Activated CD4-positive, alpha-beta T cell treated with anti-CD3 and anti-CD28 coated beads for 36 hours (primary cell): Measurements from ENCODE around the gene IRX5. TPM values are rescaled to one million over a fixed set of nuclear protein-coding genes. Genes with fewer than 3 reads are reported as not detected.

Source experiments
- ATAC-seq: fragments of 200-7000 bp; cut with Tn5 transposase; one replicate; pipeline ENCODE4 v1.10.0; 2021; ENCODE audit warnings: mild to moderate bottlenecking, moderate library complexity
- CTCF ChIA-PET: fragments of 350-600 bp; sonication (Branson Sonifier 250); formaldehyde crosslinking; loops from one replicate; lab custom pipeline; 2021; ENCODE audit warnings: antibody characterized with exemption; lab: Charles Lee
- POLR2A ChIA-PET: fragments of 350-600 bp; sonication (Branson Sonifier 250); formaldehyde crosslinking; loops from one replicate; lab custom pipeline; 2021; ENCODE audit warnings: antibody characterized with exemption, inconsistent platforms; lab: Charles Lee
- DNase-seq: peaks from one replicate; pipeline ENCODE4 v3.0.0-alpha.2; 2020
- H3K27ac Mint-ChIP-seq: one replicate; pipeline ENCODE4 v1.8.0; 2021; ENCODE audit warnings: mixed read lengths
- H3K27me3 Mint-ChIP-seq: one replicate; pipeline ENCODE4 v1.8.0; 2021; ENCODE audit warnings: mixed read lengths
- H3K36me3 Mint-ChIP-seq: one replicate; pipeline ENCODE4 v1.8.0; 2021; ENCODE audit warnings: low read depth, mixed read lengths
- H3K4me1 Mint-ChIP-seq: one replicate; pipeline ENCODE4 v1.8.0; 2021; ENCODE audit warnings: mixed read lengths
- H3K4me3 Mint-ChIP-seq: one replicate; pipeline ENCODE4 v1.8.0; 2021; ENCODE audit warnings: mild to moderate bottlenecking, moderate library complexity, mixed read lengths
- H3K9me3 Mint-ChIP-seq: one replicate; pipeline ENCODE4 v1.8.0; 2021; ENCODE audit warnings: low read depth, mixed read lengths
- intact Hi-C, 2 experiments: fragments of 100-400 bp; cut with DNase I in 1 of 2; cut with micrococcal nuclease in 1 of 2; formaldehyde crosslinking; loops; one replicate each; pipeline versions ENCODE4 v1.14.2 to v1.15.1; 2022 to 2024; cut with DNase I, micrococcal nuclease
- total RNA-seq, 2 experiments: library from RNA; stranded (reverse); gene quantifications; one replicate each; pipeline ENCODE4 v1.2.3, GENCODE V29; 2021

IRX5 gene
- not detected for total RNA-seq

GRCh38 chr16:54930005-54930868 is at the start of gene IRX5:
Gene IRX5, plus strand, starts transcription at chr16:54930865. Its CDS starts 334 bp downstream, at chr16:54931199.
- CTCF ChIA-PET, result interaction anchor here (0.7 kb wide), 1 partner anchor 629 kb away, joined by 3 read pairs; no protein-coding TSS in a partner anchor
- peak within 1 kb of the TSS; percentile 62 for H3K27ac Mint-ChIP-seq
- H3K4me1 Mint-ChIP-seq, result peaks cover 32% of the 10 kb centered on the region
- H3K4me3 Mint-ChIP-seq, result peak within 1 kb of the TSS; percentile 72
- H3K9me3 Mint-ChIP-seq, result no peaks in the 10 kb centered on the region
- H3K27me3 Mint-ChIP-seq, result peaks cover 62% of the 10 kb centered on the region
- DNase-seq (peak; percentile 78), ATAC-seq (peak; percentile 6)
- H3K36me3 Mint-ChIP-seq, result peaks cover 2% of the 10 kb centered on the region
- POLR2A ChIA-PET, result no interaction called here
- intact Hi-C loops, result loop anchor here in 1 of 2 experiments (2.0 to 10.0 kb wide), 5 partner anchors 978 to 1383 kb away; no protein-coding TSS in a partner anchor

- ATAC-seq, result no peak
- CTCF ChIA-PET, result interaction anchor here (0.7 kb wide), 1 partner anchor 528 kb away, joined by 3 read pairs; no protein-coding TSS in a partner anchor
- Mint-ChIP-seq H3K4me1 (no peaks in the 10 kb centered on the region), H3K9me3 (peaks cover 3% of the 10 kb centered on the region), H3K27ac (no peak overlapping the region), H3K27me3 (peaks cover 16% of the 10 kb centered on the region), H3K4me3 (no peak overlapping the region), H3K36me3 (no peaks in the 10 kb centered on the region)
- intact Hi-C loops, result no loop called here
- DNase-seq, result no peak
- POLR2A ChIA-PET, result no interaction called here
These were observed 48.1 kb upstream of the IRX5 start for GRCh38 chr16:54882556-54882955.

GRCh38 chr16:54883358-54883757 is 47.3 kb upstream of the IRX5 start:
- peaks cover 3% of the 10 kb centered on the region for H3K9me3 Mint-ChIP-seq
- ChIA-PET POLR2A (no interaction called here), CTCF (no interaction called here)
- intact Hi-C loops, result no loop called here
- ATAC-seq, result no peak
- H3K4me3 Mint-ChIP-seq, result no peak overlapping the region
- no peaks in the 10 kb centered on the region for H3K4me1 Mint-ChIP-seq
- peaks cover 15% of the 10 kb centered on the region for H3K27me3 Mint-ChIP-seq
- no peak overlapping the region for H3K27ac Mint-ChIP-seq
- H3K36me3 Mint-ChIP-seq, result no peaks in the 10 kb centered on the region
- no peak for DNase-seq

DNA sequence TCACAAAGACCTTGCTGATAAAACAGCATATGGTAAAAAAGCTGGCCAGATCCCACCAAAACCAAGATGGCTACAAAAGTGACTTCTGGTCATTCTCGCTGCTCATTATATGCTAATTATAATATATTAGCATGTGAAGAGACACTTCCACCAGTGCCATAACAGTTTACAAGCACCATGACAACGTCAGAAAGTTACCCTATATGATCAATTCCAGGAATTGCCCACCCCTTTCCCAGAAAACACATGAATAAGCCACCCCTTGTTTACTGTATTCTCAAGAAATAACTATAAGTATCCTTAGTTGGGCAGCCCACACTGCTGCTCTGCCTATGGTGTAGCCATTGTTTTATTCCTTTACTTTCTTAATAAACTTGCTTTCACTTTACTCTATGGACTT is 44.6 kb upstream of the IRX5 start:
- H3K4me1 Mint-ChIP-seq, result no peaks in the 10 kb centered on the region
- H3K4me3 Mint-ChIP-seq, result no peak overlapping the region
- ATAC-seq, result no peak

DNA sequence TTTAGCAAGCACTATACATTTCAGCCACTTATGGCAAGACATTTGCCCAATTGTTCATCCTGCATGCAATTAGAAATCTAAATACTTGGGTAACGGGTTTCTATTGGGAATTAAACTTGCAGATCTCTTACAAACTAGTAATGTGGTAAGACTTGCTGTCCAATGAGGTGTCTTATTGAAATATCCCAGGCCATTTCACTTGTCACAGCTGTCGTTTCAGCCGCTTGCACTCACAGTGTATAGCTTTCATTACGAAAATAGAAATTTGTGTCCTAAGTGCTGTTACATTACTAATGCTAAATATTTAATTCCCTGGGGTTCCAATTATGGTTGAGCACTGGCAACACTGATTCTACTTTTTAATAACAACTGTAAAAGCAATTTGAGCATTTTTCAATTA is 40.3 kb upstream of the IRX5 start:
- H3K36me3 Mint-ChIP-seq, result no peaks in the 10 kb centered on the region
- DNase-seq, result no peak
- no peak overlapping the region for H3K4me3 Mint-ChIP-seq
- no peak overlapping the region for H3K27ac Mint-ChIP-seq
- POLR2A ChIA-PET, result no interaction called here
- H3K27me3 Mint-ChIP-seq, result peaks cover 5% of the 10 kb centered on the region
- H3K9me3 Mint-ChIP-seq, result no peaks in the 10 kb centered on the region
- no peaks in the 10 kb centered on the region for H3K4me1 Mint-ChIP-seq
- CTCF ChIA-PET, result no interaction called here
- intact Hi-C loops, result no loop called here
- no peak for ATAC-seq

More for the DNA sequence above, 44.6 kb upstream of the IRX5 start:
- Mint-ChIP-seq H3K36me3 (no peaks in the 10 kb centered on the region), H3K27ac (no peak overlapping the region), H3K9me3 (peaks cover 3% of the 10 kb centered on the region), H3K27me3 (peaks cover 10% of the 10 kb centered on the region)
- POLR2A ChIA-PET, result no interaction called here
- CTCF ChIA-PET, result no interaction called here
- intact Hi-C loops, result no loop called here
- no peak for DNase-seq

- intact Hi-C loops, result no loop called here
- H3K4me3 Mint-ChIP-seq, result no peak overlapping the region
- H3K27me3 Mint-ChIP-seq, result peaks cover 5% of the 10 kb centered on the region
- H3K4me1 Mint-ChIP-seq, result no peaks in the 10 kb centered on the region
- ChIA-PET CTCF (no interaction called here), POLR2A (no interaction called here)
- H3K9me3 Mint-ChIP-seq, result no peaks in the 10 kb centered on the region
- H3K27ac Mint-ChIP-seq, result no peak overlapping the region
- DNase-seq (no peak), ATAC-seq (no peak)
- H3K36me3 Mint-ChIP-seq, result no peaks in the 10 kb centered on the region
These were observed 39.3 kb upstream of the IRX5 start for GRCh38 chr16:54891346-54891745.

GRCh38 chr16:54892981-54893380 is 37.7 kb upstream of the IRX5 start:
- no peaks in the 10 kb centered on the region for H3K4me1 Mint-ChIP-seq
- no peak overlapping the region for H3K27ac Mint-ChIP-seq
- no peak overlapping the region for H3K4me3 Mint-ChIP-seq
- no peaks in the 10 kb centered on the region for H3K36me3 Mint-ChIP-seq
- POLR2A ChIA-PET, result no interaction called here
- CTCF ChIA-PET, result interaction anchor here (0.6 kb wide), 1 partner anchor 70 kb away, joined by 3 read pairs; no protein-coding TSS in a partner anchor
- DNase-seq, result no peak
- no peaks in the 10 kb centered on the region for H3K9me3 Mint-ChIP-seq
- peaks cover 3% of the 10 kb centered on the region for H3K27me3 Mint-ChIP-seq
- no peak for ATAC-seq
- intact Hi-C loops, result no loop called here

GRCh38 chr16:54897930-54898329 is 32.7 kb upstream of the IRX5 start:
- no peak overlapping the region for H3K4me3 Mint-ChIP-seq
- H3K36me3 Mint-ChIP-seq, result no peaks in the 10 kb centered on the region
- ChIA-PET POLR2A (no interaction called here), CTCF (no interaction called here)
- ATAC-seq, result no peak
- intact Hi-C loops, result no loop called here
- no peak for DNase-seq
- peaks cover 5% of the 10 kb centered on the region for H3K9me3 Mint-ChIP-seq
- H3K4me1 Mint-ChIP-seq, result no peaks in the 10 kb centered on the region
- no peak overlapping the region for H3K27ac Mint-ChIP-seq
- peaks cover 10% of the 10 kb centered on the region for H3K27me3 Mint-ChIP-seq

DNA sequence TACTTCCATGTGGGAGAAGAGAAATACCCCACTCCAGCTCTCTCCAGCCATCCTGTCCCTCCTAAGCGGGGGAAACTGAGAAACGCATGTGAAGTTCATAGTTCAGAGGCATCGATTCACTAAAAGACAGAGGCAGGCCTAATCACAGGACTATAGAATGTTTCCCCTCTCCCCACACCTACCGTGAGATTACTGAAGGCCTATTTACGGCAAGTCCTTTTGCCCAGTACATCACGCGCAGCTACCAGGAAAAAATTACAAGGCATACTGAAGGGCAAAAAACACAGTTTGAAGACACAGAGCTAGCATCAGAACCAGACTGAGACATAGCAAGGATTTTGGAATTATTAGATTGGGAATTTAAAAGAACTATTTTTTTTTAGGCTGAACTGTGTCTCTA is 29.1 kb upstream of the IRX5 start:
- intact Hi-C loops, result no loop called here
- peaks cover 22% of the 10 kb centered on the region for H3K27me3 Mint-ChIP-seq
- CTCF ChIA-PET, result no interaction called here
- DNase-seq (no peak), ATAC-seq (no peak)
- POLR2A ChIA-PET, result no interaction called here
- H3K27ac Mint-ChIP-seq, result no peak overlapping the region
- H3K9me3 Mint-ChIP-seq, result peaks cover 8% of the 10 kb centered on the region
- H3K4me1 Mint-ChIP-seq, result no peaks in the 10 kb centered on the region
- H3K4me3 Mint-ChIP-seq, result no peak overlapping the region
- no peaks in the 10 kb centered on the region for H3K36me3 Mint-ChIP-seq

DNA sequence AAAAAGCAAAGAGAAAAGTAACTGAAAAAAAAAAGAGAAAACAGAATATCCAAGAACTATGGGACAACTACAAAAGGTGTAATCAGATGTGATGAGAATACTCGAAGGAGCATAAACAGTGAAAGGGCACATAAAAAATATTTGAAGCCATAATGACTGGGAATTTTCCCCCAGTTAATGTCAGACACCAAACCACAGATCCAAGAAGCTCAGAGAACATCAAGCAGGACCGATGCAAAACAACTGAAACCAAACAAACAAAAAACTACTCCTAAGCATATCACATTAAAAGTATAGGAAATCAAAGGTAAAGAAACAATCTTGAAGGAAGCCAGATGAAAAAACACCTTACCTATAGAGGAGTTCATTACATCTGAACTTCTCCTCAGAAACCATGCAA is 27.6 kb upstream of the IRX5 start:
- Mint-ChIP-seq H3K27ac (no peak overlapping the region), H3K9me3 (peaks cover 8% of the 10 kb centered on the region), H3K4me3 (no peak overlapping the region), H3K4me1 (no peaks in the 10 kb centered on the region), H3K27me3 (peaks cover 28% of the 10 kb centered on the region), H3K36me3 (no peaks in the 10 kb centered on the region)
- ChIA-PET CTCF (interaction anchor here (0.6 kb wide), 1 partner anchor 8 kb away, joined by 4 read pairs; no protein-coding TSS in a partner anchor), POLR2A (no interaction called here)
- intact Hi-C loops, result no loop called here
- ATAC-seq (no peak), DNase-seq (no peak)

- Mint-ChIP-seq H3K27ac (no peak overlapping the region), H3K4me3 (no peak overlapping the region)
- ATAC-seq, result no peak
These were observed 19.6 kb upstream of the IRX5 start for GRCh38 chr16:54911079-54911478.

GRCh38 chr16:54912720-54913119 is 17.9 kb upstream of the IRX5 start:
- no peaks in the 10 kb centered on the region for H3K9me3 Mint-ChIP-seq
- intact Hi-C loops, result no loop called here
- ChIA-PET POLR2A (no interaction called here), CTCF (no interaction called here)
- DNase-seq (no peak), ATAC-seq (no peak)
- H3K4me1 Mint-ChIP-seq, result no peaks in the 10 kb centered on the region
- H3K36me3 Mint-ChIP-seq, result no peaks in the 10 kb centered on the region
- H3K27ac Mint-ChIP-seq, result no peak overlapping the region
- H3K4me3 Mint-ChIP-seq, result no peak overlapping the region
- H3K27me3 Mint-ChIP-seq, result peaks cover 16% of the 10 kb centered on the region

More at GRCh38 chr16:54911079-54911478, 19.6 kb upstream of the IRX5 start:
- intact Hi-C loops, result no loop called here
- Mint-ChIP-seq H3K36me3 (no peaks in the 10 kb centered on the region), H3K27me3 (peaks cover 21% of the 10 kb centered on the region), H3K4me1 (no peaks in the 10 kb centered on the region), H3K9me3 (no peaks in the 10 kb centered on the region)
- POLR2A ChIA-PET, result no interaction called here
- no peak for DNase-seq
- CTCF ChIA-PET, result interaction anchor here (0.7 kb wide), 1 partner anchor 474 kb away, joined by 3 read pairs; no protein-coding TSS in a partner anchor
